ENCODE measurements around the gene ZFYVE28.

Gene ZFYVE28

GRCh38 chr4:2353222-2354107, 65.0 kb downstream of the ZFYVE28 start:
- no peak for DNase-seq (ENCODE audit: low read depth in 2 of 2)

- no peak for DNase-seq (ENCODE audit: low read depth in 2 of 2)
These were observed 65.7 kb downstream of the ZFYVE28 start for GRCh38 chr4:2352729-2353221.

- no peak for DNase-seq (ENCODE audit: low read depth in 2 of 2)
These were observed 66.3 kb downstream of the ZFYVE28 start for GRCh38 chr4:2352171-2352570.

GRCh38 chr4:2350982-2351381, 67.5 kb downstream of the ZFYVE28 start:
- no peak for DNase-seq (ENCODE audit: low read depth in 2 of 2)

- DNase-seq (ENCODE audit: low read depth in 2 of 2), result no peak
These were observed 69.7 kb downstream of the ZFYVE28 start for GRCh38 chr4:2348786-2349185.

- DNase-seq (ENCODE audit: low read depth in 2 of 2), result no peak
These were observed 71.3 kb downstream of the ZFYVE28 start for GRCh38 chr4:2347190-2347589.

- no peak for DNase-seq (ENCODE audit: low read depth in 2 of 2)
These were observed 75.0 kb downstream of the ZFYVE28 start for GRCh38 chr4:2343476-2343875.

- DNase-seq (ENCODE audit: low read depth in 2 of 2), result no peak
These were observed 76.4 kb downstream of the ZFYVE28 start for GRCh38 chr4:2341911-2342652.

- no peak for DNase-seq (ENCODE audit: low read depth in 2 of 2)
These were observed 77.1 kb downstream of the ZFYVE28 start for GRCh38 chr4:2341261-2341841.

GRCh38 chr4:2340272-2341061, 78.0 kb downstream of the ZFYVE28 start:
- no peak for DNase-seq (ENCODE audit: low read depth in 2 of 2)

- DNase-seq (ENCODE audit: low read depth in 2 of 2), result no peak
These were observed 78.8 kb downstream of the ZFYVE28 start for GRCh38 chr4:2339458-2340271.

GRCh38 chr4:2338754-2339457, 79.5 kb downstream of the ZFYVE28 start:
- no peak for DNase-seq (ENCODE audit: low read depth in 2 of 2)

GRCh38 chr4:2337896-2338295, 80.5 kb downstream of the ZFYVE28 start:
- DNase-seq (ENCODE audit: low read depth in 2 of 2), result no peak

- no peak for DNase-seq (ENCODE audit: low read depth in 2 of 2)
These were observed 81.2 kb downstream of the ZFYVE28 start for GRCh38 chr4:2337131-2337723.

GRCh38 chr4:2336659-2337058, 81.8 kb downstream of the ZFYVE28 start:
- no peak for DNase-seq (ENCODE audit: low read depth in 2 of 2)

GRCh38 chr4:2335729-2336101, 82.7 kb downstream of the ZFYVE28 start:
- no peak for DNase-seq (ENCODE audit: low read depth in 2 of 2)

- DNase-seq (ENCODE audit: low read depth in 2 of 2), result no peak
These were observed 83.4 kb downstream of the ZFYVE28 start for GRCh38 chr4:2334826-2335728.

GRCh38 chr4:2333916-2334644, 84.4 kb downstream of the ZFYVE28 start:
- no peak for DNase-seq (ENCODE audit: low read depth in 2 of 2)

All from activated CD8-positive, alpha-beta memory T cell treated with anti-CD3 and anti-CD28 coated beads for 4 hours (primary cell).